NCI-H2029 treated with DMSO at 0.1 percent for 48 hours (cell line): ENCODE data around the gene LGALS3BP.

Experiments used
- DNase-seq: peaks from one replicate; lab custom pipeline; 2025; lab: John Stamatoyannopoulos, UW

The LGALS3BP gene

DNA sequence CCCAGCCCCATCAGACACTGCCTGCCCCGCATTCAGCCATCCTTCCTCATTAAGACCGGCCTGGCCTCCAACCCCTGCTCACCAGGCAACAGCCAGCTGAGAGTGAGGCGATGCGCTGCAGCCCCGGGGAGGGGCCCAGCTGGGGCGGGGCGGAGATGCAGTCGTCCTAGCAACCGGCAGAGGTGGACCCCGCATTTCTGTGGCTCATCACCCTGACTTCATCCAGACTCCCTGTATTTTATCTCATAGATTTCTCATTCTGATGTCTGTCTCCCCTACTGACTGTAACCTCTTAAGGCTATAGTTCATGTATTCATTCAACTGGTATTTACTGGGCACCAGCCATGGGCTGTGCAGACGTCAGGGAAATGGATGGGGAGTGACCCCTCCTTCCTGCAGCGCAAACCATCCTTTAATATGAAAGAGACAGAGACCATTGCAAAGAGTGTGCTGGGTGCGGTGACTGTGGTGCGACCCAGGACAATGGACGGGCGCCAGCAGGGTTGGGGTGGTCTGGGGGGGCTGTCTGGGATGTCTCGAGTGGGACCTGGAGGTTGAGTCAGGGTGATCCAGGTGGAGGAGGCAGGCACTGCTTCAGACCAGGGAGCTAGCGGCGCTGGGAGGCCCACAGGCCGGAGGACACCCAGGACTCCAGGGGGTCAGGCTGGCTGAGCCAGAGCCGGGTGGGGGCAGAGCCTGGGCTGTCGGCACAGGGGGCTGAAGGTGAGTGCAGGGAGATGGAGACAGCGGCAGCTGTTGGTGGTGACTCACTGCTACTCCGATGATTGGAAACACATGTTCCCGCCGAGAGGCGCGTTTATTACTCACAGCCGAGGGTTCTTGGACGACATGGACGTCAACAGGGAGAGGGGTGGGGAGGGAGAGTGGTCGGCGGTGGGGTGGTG is 44.1 kb downstream of the LGALS3BP start:
- DNase-seq, result no peak

DNA sequence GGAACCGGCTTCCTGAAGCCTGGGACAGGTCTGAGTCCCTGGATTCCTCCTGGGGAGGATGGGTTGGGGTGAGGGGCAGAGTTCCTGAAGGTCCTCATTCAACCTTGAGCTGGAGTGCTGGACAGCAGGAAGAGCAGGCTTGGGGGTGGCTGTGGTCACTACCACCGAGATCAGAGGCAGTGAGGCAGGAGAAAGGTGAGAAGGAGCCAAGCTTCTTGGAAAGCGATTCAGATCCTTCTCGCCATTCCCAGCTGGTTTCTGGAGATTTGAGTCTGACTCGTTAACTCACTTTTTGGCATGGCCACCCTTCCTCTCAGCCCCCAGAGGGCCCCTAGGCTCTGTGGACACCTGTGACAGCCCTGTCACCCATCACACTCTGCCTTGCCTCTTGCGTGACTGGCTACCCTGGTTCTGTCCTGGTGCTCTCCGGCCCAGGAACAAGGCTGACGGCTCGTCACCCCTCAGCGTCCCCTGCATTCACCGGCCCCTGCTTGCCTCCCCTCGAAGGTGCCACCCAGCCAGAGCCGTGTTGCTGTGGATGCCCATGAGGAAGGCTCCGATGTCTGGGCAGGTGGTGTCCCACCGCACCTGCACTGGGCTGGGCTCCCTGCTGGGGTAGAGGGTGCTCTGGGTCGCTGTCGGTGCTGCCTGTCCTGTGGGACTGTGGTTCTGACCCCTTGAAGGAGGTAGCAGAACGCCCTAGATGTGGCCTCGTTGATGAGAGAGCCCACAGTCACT is 44.9 kb downstream of the LGALS3BP start:
- no peak for DNase-seq

- DNase-seq, result peak; percentile 54
Observed at GRCh38 chr17:78933959-78934568, 45.7 kb downstream of the LGALS3BP start.

DNA sequence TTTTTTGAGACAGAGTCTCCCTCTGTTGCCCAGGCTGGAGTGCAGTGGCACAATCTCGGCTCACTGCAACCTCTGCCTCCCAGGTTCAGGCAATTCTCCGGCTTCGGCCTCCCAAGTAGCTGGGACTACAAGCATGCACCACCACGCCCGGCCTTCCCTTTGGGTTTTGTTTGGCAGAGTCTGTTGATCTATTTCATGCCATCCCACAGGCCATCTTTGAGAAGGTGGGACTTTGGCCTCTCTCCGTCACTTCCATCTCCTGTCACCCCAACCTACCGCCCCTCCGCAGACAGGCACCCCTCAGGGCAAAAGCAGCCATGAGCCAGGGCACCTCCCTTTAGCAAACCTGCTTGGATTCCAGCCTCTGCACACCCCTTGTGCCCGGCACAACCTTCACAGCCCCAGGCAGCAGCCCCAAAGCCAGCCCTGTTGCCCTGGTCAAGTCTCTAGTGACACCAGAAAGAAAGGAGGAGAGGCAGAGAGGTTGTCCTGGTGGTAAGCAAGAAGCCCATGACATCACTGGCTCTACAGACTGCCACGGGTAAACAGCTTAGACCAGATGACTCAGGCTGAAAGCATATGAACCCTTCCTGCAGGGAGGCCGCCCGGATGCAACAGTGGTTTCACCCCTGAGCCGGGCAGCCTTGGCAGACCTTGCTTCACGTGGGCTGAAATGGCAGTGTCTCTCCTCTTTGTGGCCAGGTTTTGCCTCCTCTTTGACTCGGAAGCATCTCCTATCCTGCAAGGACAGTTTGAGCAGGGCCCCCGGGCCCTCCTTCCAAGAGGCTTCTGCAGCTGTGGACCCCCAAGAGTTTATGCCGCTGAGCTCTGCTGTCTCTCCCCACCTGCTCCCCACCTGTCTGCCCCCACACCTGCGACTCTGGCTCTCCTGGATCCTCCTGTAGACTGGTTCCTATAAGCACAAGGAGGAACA is 46.4 kb downstream of the LGALS3BP start:
- DNase-seq, result no peak

- DNase-seq, result no peak
Observed at GRCh38 chr17:78929908-78930775, 49.6 kb downstream of the LGALS3BP start.

DNA sequence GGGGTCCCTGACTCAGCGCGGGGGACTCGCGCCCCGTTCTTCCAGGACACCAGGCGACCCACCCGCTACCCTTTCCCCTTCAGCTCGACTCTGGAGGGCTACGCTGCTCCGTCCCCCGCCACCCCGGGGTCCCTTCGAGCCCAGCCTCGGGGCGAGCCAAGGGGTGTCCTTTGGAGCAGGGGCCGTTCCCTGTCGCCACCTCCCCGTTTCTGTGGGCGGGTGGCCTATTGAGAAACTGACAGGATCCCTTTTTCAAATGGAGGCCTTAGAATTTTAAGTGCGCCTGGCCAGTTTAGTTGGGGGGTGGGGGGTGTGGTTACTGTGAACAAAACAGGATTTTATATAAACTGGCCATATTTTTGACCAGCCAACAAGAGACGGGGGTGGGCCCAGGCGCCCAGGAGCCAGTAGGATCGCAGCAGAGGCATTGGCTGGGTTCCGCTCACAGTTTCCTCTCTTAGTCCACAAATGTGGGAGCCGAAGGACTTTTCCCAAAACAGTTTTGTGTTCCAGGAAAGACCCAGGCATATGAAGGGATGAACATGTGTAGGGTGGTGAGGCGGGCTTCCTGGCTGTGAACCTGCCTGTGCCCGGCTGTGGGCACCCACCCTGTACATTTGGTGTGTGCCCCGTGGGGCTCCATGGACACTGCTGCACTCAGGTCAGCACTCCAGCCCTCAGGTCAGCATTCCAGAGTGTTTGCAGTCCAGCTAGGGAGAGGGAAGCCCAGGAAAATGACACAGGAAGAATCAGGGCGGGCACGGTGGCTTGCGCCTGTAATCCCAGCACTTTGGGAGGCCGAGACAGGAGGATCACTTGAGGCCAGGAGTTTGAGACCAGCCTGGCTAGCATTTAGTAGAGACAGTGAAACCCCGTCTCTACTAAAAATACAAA is 53.8 kb downstream of the LGALS3BP start:
- no peak for DNase-seq

DNA sequence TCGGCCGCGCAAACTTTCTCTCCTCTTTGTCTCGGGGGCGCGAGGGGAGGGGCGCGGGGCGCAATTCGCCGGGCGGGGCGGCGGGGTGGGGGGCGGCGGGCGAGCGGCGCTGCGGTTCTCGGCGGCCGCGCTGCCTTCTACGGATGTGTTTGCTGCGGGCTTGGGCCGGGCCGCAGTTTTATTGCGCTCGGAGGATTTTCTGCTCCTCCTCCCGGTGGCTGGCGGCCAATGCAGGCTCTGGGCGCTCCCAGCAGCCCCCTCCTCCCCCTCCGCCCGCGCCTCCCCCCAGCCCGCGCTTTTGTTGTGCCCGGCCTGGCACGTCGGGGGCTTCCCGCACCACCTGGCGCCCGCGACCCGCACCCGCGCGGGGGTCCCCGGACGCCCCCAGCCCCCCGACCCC is 54.5 kb downstream of the LGALS3BP start, which contains the start of gene TIMP2:
TSS of gene TIMP2 (minus strand) at position 154 of the 400 bp plus-strand sequence. CDS start 299 bp downstream, outside the sequence.
- DNase-seq, result peak; percentile 20

GRCh38 chr17:78924481-78925151 is 55.1 kb downstream of the LGALS3BP start:
- no peak for DNase-seq

- DNase-seq, result no peak
Observed at GRCh38 chr17:78923660-78924453, 55.9 kb downstream of the LGALS3BP start.

GRCh38 chr17:78922816-78923498 is 56.8 kb downstream of the LGALS3BP start:
- no peak for DNase-seq

DNA sequence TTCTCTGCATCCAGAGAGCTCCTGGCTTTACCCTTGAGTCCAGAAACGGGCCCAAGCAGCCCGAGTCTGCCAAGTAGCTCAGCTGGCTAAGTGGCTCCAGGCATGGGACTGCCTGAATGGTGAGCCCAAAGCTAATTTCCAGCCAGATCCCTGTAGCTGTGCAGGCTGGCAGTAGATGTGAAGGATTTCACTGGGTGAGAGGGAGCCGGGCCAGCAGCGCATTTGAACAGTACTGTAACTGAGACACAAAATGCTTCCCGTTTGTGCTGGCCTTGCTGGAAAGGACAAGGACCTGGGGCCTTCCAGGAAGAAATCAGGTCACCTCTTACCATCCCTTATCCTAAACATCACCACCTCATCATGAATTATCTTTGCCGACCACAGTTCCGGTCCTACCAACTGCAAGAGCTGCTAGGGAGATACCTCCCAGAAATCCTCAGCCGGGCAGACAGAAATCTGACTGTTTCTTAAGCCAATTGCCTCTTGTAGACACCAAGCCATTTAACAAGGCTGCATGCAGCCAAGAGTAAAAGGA is 58.2 kb downstream of the LGALS3BP start:
- no peak for DNase-seq
